ENCODE results near the gene EIF2A.
"Not testable (repeated sequence)": the region's sequence is repeated elsewhere in the genome, so short reads cannot be mapped to it uniquely, and the experiment has no call there.

Gene EIF2A

GRCh38 chr3:150546226-150547044 lies at the start of gene EIF2A, which contains the start of gene SERP1:
EIF2A (plus strand) TSS chr3:150546787; CDS start chr3:150546803, 16 bp downstream.
SERP1 (minus strand) TSS chr3:150546496; CDS start chr3:150546135, 361 bp downstream.
- DNase-seq (ENCODE audit: low read depth): peak; percentile 99

GRCh38 chr3:150497956-150498355 lies 48.6 kb upstream of the EIF2A start:
- DNase-seq (ENCODE audit: low read depth): peak; percentile 41

- DNase-seq (ENCODE audit: low read depth): not testable (repeated sequence)
Observed at GRCh38 chr3:150500960-150501359, 45.6 kb upstream of the EIF2A start.

GRCh38 chr3:150503402-150504099 lies 43.0 kb upstream of the EIF2A start:
- DNase-seq (ENCODE audit: low read depth): no peak

- no peak for DNase-seq (ENCODE audit: low read depth)
Observed at GRCh38 chr3:150504483-150504882, 42.1 kb upstream of the EIF2A start.

- DNase-seq (ENCODE audit: low read depth): no peak
Observed at GRCh38 chr3:150508401-150508800, 38.2 kb upstream of the EIF2A start.

- DNase-seq (ENCODE audit: low read depth): no peak
Observed at GRCh38 chr3:150509780-150510179, 36.8 kb upstream of the EIF2A start.

GRCh38 chr3:150511122-150511821 lies 35.3 kb upstream of the EIF2A start:
- DNase-seq (ENCODE audit: low read depth): no peak

GRCh38 chr3:150515210-150515609 lies 31.4 kb upstream of the EIF2A start:
- no peak for DNase-seq (ENCODE audit: low read depth)

GRCh38 chr3:150519026-150519425 lies 27.6 kb upstream of the EIF2A start:
- no peak for DNase-seq (ENCODE audit: low read depth)

- no peak for DNase-seq (ENCODE audit: low read depth)
Observed at GRCh38 chr3:150520408-150520807, 26.2 kb upstream of the EIF2A start.

GRCh38 chr3:150521463-150521862 lies 25.1 kb upstream of the EIF2A start:
- no peak for DNase-seq (ENCODE audit: low read depth)

- no peak for DNase-seq (ENCODE audit: low read depth)
Observed at GRCh38 chr3:150523538-150523937, 23.0 kb upstream of the EIF2A start.

- no peak for DNase-seq (ENCODE audit: low read depth)
Observed at GRCh38 chr3:150527464-150528255, 18.9 kb upstream of the EIF2A start.

- DNase-seq (ENCODE audit: low read depth): no peak
Observed at GRCh38 chr3:150528354-150528797, 18.2 kb upstream of the EIF2A start.

GRCh38 chr3:150531775-150532174 lies 14.8 kb upstream of the EIF2A start:
- no peak for DNase-seq (ENCODE audit: low read depth)

GRCh38 chr3:150535204-150535603 lies 11.4 kb upstream of the EIF2A start:
- DNase-seq (ENCODE audit: low read depth): no peak

GRCh38 chr3:150538324-150539208 lies 8.0 kb upstream of the EIF2A start:
- DNase-seq (ENCODE audit: low read depth): no peak

- no peak for DNase-seq (ENCODE audit: low read depth)
Observed at GRCh38 chr3:150540297-150540696, 6.3 kb upstream of the EIF2A start.

GRCh38 chr3:150540991-150541390 lies 5.6 kb upstream of the EIF2A start:
- no peak for DNase-seq (ENCODE audit: low read depth)

- DNase-seq (ENCODE audit: low read depth): no peak
Observed at GRCh38 chr3:150543128-150543527, 3.5 kb upstream of the EIF2A start.

Data from GM04504 (cell line).